Measurements from ENCODE around the gene KIF26A. TPM values are rescaled to one million over a fixed set of nuclear protein-coding genes. Genes with fewer than 3 reads are reported as not detected.

Gene KIF26A
- total RNA-seq, 2 experiments from 2014 or later: 0.27 to 0.32 TPM

- ChIA-PET POLR2A (no interaction called here), CTCF (no interaction called here)
Measured at GRCh38 chr14:104140463-104141331, 2.3 kb downstream of the KIF26A start.

GRCh38 chr14:104141621-104142091, 3.3 kb downstream of the KIF26A start:
- ChIA-PET CTCF (no interaction called here), POLR2A (no interaction called here)

DNA sequence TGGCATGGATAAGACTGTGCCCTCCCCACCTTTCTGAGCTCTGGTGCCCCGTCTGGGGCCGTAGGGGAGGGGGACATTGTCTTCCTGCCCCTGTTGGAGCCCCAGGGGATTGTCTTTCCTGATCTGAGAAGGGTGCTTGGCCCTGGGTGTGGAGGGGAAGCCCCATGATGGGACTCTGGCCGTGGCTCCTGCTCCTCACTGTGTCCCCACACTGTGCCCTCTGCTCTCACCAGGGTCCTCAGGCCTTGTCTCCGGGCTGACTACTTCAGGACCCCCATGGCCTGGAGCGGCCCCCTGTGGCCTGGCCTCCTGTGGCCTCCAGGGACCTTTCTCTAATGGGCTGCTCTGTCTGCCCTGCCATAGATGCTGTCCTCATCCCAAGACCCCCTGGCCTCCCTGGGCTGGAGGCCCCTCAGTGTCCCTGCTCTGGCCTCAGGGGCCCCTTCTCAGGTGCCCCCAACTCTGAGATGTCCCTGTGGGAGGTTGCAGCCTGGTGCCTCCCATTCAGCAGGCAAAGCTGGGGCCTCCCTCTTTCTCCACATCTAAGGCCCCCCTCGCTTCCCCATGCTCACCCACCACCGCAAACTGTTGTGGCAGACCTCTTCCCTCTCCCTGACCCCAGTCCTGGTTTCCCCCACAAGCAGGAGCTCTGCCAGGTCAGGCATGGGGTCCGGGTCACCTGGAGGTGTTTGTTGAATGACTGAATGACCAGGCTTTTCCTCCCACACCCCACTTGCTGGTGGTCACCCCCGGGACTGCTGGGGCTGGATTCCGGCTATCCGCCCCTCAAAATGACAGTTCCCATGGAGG, 4.0 kb downstream of the KIF26A start:
- CTCF ChIA-PET: no interaction called here
- POLR2A ChIA-PET: no interaction called here

DNA sequence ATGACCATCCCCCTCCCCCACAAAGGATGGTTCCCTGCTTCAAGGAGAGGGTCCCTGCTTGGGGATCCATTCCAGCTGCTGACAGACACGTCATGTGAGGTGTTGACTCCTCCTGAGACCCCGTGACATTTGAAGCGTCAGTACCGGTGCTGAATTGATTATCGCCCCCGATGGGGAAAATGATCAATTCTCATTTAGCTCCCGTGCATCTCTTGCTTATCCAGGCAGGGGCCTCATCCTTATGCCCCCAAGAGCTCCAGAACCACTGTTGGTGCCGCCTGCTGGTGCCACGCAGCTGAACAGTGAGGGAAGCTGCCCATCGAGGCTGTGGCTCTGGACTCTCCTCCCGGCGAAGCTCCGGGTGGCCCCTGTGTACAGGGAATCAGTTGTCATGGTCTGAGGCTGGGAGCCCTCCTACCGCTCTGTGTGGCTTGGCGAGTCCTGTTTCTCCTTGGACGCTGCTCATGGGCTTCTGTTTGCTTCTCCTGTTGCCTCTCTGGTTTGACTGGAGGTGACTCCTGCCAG, 4.6 kb downstream of the KIF26A start:
- CTCF ChIA-PET: no interaction called here
- POLR2A ChIA-PET: no interaction called here

- CTCF ChIA-PET: interaction anchor here (0.8 kb wide), 1 partner anchor 773 kb away, joined by 3 read pairs; no protein-coding TSS in a partner anchor
- POLR2A ChIA-PET: no interaction called here
Measured at GRCh38 chr14:104143521-104144452, 5.4 kb downstream of the KIF26A start.

DNA sequence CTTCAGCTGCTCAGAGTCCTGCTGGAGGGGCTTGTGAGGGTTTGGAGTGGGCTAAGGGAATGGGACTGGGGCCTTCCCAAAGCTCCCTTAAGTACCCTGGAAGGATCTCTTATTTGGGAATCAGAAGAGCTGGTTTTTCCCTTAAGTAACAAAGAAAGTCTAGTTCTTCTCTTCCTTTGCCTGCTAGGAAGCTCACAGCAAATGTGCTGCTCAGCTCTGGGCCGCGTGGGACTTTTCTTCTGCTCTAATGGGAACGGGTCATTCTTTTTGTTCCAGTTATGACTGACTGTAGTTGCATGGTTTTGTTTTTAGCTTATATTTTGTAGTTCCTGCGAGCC, 6.0 kb downstream of the KIF26A start:
- ChIA-PET CTCF (interaction anchor here (0.8 kb wide), 1 partner anchor 772 kb away, joined by 3 read pairs; no protein-coding TSS in a partner anchor), POLR2A (no interaction called here)

DNA sequence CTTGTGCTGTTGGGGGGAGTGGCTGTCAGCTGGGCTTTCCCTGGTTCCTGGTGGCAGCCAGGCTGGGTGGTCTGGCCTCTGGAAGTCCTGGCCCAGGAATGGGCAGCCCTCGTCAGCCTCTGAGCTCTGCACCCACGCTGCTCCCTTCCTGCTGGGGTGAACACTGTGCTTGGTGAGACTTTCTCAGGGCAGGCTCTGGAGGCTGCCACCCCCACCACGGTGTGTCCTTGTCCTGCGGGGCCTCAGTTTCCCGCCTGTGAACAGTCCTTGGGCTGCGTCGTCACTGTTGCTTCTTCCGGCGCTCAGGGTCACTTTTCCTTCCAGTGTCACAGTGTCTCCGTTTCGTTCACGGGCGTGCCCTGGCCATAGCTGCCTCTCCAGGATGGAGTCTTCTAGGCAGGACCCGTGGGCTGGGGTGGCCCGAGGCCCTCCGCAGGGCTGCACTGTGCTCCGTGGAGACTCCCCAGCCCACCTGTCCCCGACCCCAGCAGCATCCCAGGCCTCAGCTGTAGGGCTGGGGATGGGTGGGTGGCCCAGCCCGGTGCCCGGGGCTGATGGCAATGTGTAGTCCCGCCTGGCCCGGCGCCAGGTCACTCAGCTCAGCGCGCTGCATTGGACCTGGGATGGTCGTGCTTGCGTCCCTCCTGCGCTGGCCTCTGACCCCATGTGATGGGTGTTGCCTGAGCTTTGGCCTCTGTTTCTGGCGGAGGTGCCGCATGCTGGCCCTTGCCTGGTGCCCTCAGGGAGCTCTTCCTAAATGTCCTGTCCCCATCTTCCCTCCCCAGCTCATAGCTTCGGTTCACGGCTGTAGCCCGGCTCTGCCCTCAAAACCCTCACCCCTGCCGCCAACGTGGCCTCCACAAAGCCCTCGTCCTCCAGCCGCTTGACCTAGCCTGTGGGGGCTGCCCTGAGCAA, 6.8 kb downstream of the KIF26A start:
- ChIA-PET CTCF (interaction anchor here (0.8 kb wide), 1 partner anchor 771 kb away, joined by 3 read pairs; no protein-coding TSS in a partner anchor), POLR2A (no interaction called here)

DNA sequence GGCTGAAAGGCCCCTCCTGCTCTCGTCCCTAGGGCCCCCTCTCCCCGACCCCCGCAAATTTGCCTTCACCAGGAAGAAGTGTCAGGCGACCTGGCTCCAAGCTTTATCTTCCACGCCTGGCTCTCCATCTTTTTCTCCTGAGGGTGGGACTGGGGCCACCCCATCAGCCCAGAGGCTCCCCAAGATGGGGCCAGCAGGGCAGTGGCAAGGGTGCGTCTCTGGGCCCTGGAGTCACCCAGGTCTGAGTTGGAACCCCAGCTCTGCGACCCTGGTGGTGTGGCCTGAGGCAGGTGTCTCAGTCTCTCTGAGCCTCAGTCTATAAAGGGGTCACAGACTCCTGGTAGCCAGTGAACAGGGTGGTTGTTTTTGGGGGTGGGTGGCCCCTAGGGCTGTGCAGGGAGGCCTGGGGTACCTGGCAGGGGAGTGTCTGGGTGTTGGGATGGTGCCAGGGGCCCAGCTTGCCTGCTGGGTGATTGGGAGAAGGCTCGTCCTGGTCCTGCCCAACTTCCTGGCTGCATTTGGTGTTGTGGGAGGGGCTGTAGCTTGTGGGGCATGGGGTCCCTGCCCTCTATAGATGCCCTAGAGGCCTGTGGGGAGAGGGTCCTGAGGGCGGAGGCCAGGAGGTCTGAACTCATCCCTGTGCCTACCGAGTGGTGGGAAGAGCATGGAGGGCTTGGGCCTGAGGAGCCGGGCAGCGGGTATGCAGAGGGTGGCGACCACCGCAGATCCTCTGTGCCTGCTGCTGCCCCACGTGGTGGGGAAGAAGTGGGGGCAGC, 7.6 kb downstream of the KIF26A start:
- POLR2A ChIA-PET: no interaction called here

DNA sequence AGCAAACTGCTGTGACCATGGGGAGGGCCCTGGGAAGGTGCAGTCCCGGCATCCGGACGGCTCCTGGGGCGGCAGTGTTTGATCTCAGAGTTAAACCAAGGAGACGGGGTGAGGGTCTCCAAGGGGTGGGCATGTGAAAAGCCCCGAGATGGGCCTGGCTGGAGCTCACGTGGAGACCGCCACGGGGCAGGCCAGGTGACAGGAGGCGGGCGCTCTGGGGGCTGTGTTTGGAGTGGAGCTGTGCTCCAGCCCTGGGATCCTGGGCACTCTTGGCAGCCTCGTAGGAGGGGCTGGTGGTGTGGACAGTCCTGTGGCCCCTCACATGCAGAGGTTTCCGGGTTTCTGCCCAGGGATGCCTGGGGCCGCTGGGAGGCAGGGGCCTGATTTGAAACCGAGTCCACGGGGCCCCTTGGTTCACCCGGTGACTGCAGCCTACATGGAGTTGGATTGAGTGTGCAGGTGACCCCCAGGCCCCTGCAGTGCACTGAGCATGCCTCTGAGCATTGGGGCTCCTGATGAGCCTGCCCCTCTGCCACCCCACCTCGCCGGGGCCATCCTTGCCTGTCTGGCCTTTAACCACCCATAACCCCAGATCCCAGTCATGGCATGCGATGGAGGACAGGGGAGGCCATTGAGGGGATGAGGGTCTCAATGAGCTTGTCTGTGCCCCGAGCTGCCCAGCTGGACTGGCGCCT, 8.4 kb downstream of the KIF26A start:
- CTCF ChIA-PET: no interaction called here
- POLR2A ChIA-PET: no interaction called here

More for the DNA sequence above, 7.6 kb downstream of the KIF26A start:
- CTCF ChIA-PET: no interaction called here

GRCh38 chr14:104147346-104148125, 9.1 kb downstream of the KIF26A start:
- POLR2A ChIA-PET: no interaction called here

DNA sequence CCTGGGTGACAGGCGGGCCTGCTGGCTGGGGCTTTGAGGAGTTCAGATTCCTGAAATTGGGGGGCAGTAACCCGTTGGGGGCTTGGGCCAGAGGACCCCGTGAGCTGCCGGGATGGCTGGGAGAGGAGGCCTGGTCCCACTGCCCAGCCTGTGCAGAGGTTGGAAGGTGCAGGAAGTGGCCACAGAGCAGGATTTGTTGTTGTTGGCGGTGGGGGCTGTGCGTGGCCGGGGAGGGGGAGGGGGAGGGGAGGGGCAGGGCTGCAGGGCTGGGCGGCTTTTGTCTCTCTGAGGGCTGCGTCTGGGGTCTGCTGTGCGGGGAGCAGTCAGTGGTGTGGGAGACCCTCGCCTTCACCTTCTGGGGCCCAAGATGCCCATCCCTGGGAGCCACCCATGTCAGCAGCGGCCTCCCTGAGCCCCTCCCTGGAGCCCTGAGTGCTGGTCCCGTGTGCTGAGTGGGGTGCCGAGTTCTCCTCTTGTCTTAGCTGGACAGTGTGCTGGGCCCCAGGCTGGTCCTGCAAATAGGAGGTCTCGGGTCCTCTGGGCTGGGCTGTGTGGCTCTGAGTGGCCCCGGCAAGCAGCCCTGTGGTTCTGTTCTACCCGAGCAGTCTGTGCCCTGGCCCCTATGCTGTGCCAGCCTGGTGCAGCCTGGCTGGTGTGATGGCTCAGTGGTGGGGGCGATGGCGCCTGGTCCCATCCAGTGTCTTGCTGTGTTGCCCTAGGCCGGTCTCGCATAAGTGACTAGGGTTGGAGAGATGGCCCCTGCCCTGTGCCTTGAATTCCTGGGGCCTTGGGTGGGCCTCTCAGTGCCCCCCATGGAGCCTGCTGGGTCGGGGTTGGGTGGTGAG, 10.3 kb downstream of the KIF26A start:
- CTCF ChIA-PET: no interaction called here

More at GRCh38 chr14:104147346-104148125, 9.1 kb downstream of the KIF26A start:
- CTCF ChIA-PET: no interaction called here

GRCh38 chr14:104149278-104149595, 10.8 kb downstream of the KIF26A start:
- ChIA-PET POLR2A (no interaction called here), CTCF (no interaction called here)

More for the DNA sequence above, 10.3 kb downstream of the KIF26A start:
- POLR2A ChIA-PET: no interaction called here

GRCh38 chr14:104149617-104150135, 11.3 kb downstream of the KIF26A start:
- CTCF ChIA-PET: no interaction called here
- POLR2A ChIA-PET: no interaction called here

DNA sequence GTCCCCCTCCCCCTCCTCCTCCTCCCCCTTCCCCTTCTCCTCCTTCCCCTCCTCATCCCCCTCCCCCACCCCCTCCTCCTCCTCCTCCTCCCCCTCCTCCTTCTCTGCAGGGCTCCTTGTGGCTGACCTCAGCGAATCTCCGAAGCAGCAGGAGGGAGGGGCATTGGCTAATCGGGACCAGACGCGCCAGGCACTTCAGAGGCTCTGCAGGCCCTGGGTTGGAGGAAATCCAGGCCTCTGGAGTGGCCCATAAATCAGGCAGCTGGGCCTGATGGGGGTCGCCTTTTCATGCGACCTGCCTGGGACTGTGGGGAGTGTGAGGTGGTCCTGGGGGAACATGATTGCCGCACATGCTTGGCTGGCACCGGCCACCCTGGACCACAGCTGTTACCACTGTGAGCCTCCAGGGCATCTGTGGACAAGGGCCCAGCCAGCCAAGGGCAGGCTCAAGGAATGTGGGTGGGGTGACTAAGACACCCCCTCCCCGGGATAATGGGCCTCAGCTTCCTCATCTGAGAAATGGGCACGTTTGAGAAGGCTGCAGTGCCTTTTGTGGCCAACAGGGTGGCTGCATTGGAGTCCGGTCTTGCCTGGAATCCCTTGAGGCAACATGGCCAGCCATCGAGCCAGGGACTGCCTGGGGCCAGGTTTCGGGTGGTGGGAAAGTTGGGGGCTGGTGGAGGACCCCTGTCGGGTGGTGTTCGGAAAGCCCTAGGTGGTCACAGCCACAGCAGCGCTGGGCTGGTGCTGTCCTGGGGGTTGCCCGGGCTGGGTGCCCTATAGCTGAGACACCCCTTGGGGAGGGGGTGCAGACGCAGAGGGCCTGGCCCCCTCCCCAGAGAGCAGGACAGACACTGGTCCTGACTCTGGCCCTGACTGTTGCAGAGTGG, 12.0 kb downstream of the KIF26A start:
- POLR2A ChIA-PET: no interaction called here
- CTCF ChIA-PET: no interaction called here

DNA sequence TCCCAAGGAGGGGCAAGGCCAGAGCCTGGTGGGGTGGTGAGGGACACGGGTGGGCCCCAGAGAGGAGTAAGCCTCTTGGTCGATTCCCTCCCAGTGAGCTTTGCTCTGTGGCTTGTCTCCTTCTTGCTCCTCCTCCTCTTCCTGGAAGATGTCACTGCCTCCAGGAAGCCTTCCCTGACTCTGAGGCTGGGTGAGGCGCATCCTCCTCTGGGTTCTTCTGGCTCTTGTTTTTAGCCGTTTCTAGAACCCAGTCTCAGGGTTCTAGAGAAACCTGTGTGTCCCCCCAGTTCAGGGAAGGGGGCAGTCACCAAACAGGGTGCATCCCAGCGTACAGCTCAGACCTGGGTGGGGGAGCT, 12.6 kb downstream of the KIF26A start:
- ChIA-PET CTCF (no interaction called here), POLR2A (no interaction called here)
